GM12892 (cell line): ENCODE results near the gene BCL11A.

Source experiments
- DNase-seq: peaks from one replicate; pipeline ENCODE4 v3.0.0; 2011; ENCODE audit not compliant: insufficient read length
- FAIRE-seq: peaks from 2 replicates; lab custom pipeline; 2011; peaks lifted over from hg19 to GRCh38; lab: Jason Lieb, UNC
- POLR2A ChIP-seq: IDR thresholded peaks from 2 replicates; pipeline ENCODE4 v1.6.1; 2011; ENCODE audit warnings: low read depth, low read length, control low read depth
- POLR2AphosphoS5 ChIP-seq: IDR thresholded peaks from 2 replicates; pipeline ENCODE4 v1.6.1; 2011; ENCODE audit warnings: low read depth, low read length, control low read depth
- TAF1 ChIP-seq: IDR thresholded peaks from 2 replicates; pipeline ENCODE4 v1.6.1; 2011; ENCODE audit warnings: low read depth, mild to moderate bottlenecking, control low read depth, low read length, borderline replicate concordance

BCL11A gene

GRCh38 chr2:60520151-60520876 is 33.1 kb downstream of the BCL11A start:
- TF ChIP-seq TAF1: no peak
- no peak for TF ChIP-seq POLR2A
- no peak for TF ChIP-seq POLR2AphosphoS5
- FAIRE-seq (no peak), DNase-seq (no peak)

- FAIRE-seq: no peak
- no peak for DNase-seq
- TF ChIP-seq TAF1: no peak
- no peak for TF ChIP-seq POLR2A
- no peak for TF ChIP-seq POLR2AphosphoS5
These were observed 34.1 kb downstream of the BCL11A start for GRCh38 chr2:60519231-60519863.

DNA sequence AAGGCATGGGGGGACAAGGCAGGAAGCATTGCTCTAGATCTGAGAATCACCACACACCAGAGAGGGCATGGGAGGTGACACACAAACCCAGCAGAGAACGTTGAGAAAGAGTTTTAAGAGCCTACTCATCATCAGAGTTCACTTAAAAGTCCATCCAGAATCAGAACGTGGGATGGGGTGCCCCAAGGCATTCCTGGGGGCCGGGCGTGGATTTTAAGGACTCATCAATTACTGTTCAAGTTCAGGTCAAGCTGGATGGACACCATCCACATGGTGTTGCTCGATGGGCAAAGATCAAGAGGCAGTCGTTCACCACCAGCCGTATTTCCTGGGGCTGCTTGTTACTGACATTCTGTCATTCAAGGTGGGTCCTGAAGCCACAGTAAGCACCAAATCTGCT is 34.9 kb downstream of the BCL11A start:
- TF ChIP-seq POLR2A (no peak), POLR2AphosphoS5 (no peak), TAF1 (no peak)
- DNase-seq (no peak), FAIRE-seq (no peak)

- TF ChIP-seq POLR2AphosphoS5: no peak
- TF ChIP-seq POLR2A: no peak
- no peak for TF ChIP-seq TAF1
- DNase-seq: no peak
- FAIRE-seq: no peak
These were observed 36.0 kb downstream of the BCL11A start for GRCh38 chr2:60517446-60517845.

GRCh38 chr2:60516826-60517225 is 36.6 kb downstream of the BCL11A start:
- FAIRE-seq: no peak
- DNase-seq: no peak
- TF ChIP-seq TAF1 (no peak), POLR2AphosphoS5 (no peak), POLR2A (no peak)

DNA sequence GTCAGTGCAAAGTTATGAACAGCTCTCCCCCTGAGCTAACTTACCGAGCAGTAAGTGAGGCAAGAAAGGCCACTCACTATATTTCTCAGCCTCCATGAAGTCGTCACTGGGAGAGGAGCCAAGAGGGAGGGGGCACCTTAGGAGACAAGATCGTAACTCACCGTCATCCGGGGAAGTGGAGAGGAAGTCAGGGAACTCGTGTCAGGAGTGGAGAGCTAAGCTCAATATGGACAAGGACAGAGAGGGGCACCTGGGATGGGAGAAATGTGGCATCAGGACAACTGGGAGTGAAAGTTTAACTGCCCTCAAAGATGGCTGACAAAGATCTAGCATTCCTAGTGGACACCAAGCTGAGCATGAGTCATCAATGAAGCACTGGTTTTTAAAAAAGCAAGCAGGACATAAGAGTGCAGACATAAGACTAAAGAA is 37.1 kb downstream of the BCL11A start:
- TF ChIP-seq POLR2AphosphoS5 (no peak), POLR2A (no peak), TAF1 (no peak)
- no peak for FAIRE-seq
- DNase-seq: no peak

- DNase-seq (no peak), FAIRE-seq (peak; percentile 90)
- TF ChIP-seq POLR2A (no peak), POLR2AphosphoS5 (no peak), TAF1 (no peak)
These were observed 37.7 kb downstream of the BCL11A start for GRCh38 chr2:60515721-60516226.

DNA sequence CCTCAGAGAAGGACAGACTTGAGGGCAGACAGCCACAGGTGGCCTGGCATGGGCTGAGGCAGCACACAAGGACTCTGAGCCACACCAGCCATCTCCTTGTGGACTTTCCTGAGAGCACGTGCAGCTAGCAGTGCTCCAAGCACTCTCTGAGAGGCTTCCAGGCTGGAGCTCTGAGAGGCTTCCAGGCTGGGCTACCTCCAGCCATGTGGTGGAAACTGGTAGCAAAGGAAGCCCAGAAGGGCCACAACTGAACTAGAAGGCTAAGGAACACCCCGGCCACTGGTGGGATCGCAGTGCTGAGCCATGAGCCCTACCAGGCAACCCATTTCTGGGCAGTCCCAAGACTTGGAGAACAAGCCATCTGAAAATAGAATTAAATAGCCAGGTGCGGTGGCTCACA is 39.5 kb downstream of the BCL11A start:
- no peak for FAIRE-seq
- no peak for TF ChIP-seq POLR2AphosphoS5
- TF ChIP-seq TAF1: no peak
- no peak for TF ChIP-seq POLR2A
- no peak for DNase-seq

GRCh38 chr2:60513191-60513590 is 40.3 kb downstream of the BCL11A start:
- TF ChIP-seq TAF1: no peak
- no peak for TF ChIP-seq POLR2A
- no peak for TF ChIP-seq POLR2AphosphoS5
- DNase-seq (no peak), FAIRE-seq (peak; percentile 9)

GRCh38 chr2:60512641-60513040 is 40.8 kb downstream of the BCL11A start:
- no peak for TF ChIP-seq TAF1
- no peak for TF ChIP-seq POLR2A
- no peak for TF ChIP-seq POLR2AphosphoS5
- DNase-seq (no peak), FAIRE-seq (peak; percentile 76)

GRCh38 chr2:60512062-60512622 is 41.3 kb downstream of the BCL11A start:
- DNase-seq (no peak), FAIRE-seq (peak; percentile 97)
- TF ChIP-seq POLR2AphosphoS5: no peak
- no peak for TF ChIP-seq POLR2A
- TF ChIP-seq TAF1: no peak

DNA sequence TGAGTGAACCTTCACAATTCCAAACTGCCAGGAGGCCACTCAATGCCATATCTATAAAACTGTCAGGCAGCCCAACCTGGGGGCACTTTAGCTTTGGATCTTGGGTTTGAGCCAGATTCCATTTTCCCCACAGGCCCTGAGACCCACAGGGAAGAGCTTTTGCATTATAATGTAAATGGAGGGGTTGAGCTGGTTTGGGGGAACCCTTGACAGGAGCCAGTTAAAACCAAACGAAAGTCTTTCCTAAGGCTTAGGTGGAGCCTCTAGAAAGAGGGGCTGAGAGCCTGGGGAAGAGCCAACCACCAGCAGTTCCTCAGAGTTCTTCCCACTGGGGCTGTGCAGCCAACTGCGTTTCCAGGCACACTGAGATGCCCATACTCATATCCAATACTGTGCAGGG is 42.7 kb downstream of the BCL11A start:
- FAIRE-seq (no peak), DNase-seq (no peak)
- no peak for TF ChIP-seq POLR2A
- no peak for TF ChIP-seq TAF1
- TF ChIP-seq POLR2AphosphoS5: no peak
